ENCODE results near the gene CACUL1. TPM values are rescaled to one million over a fixed set of nuclear protein-coding genes. Genes with fewer than 3 reads are reported as not detected.
"Not testable (repeated sequence)": the region's sequence is repeated elsewhere in the genome, so short reads cannot be mapped to it uniquely, and the experiment has no call there.

CACUL1 gene
- total RNA-seq, 1 donor from 2014 or later, result 17.7 TPM

- no peaks in the 10 kb centered on the region for H3K4me1 ChIP-seq (ENCODE audit: control insufficient read depth in 3 of 3, insufficient read depth in 3 of 3, low read length in 3 of 3)
- H3K27ac ChIP-seq (ENCODE audit: low read depth, low read length), result no peak overlapping the region
- peaks cover 4 to 7% (median 4%) of the 10 kb centered on the region in 3 donors for H3K27me3 ChIP-seq (ENCODE audit: control insufficient read depth in 3 of 3, insufficient read depth in 3 of 3, low read length in 3 of 3)
- H3K9ac ChIP-seq (ENCODE audit: low read depth in 1 of 3, low read length in 3 of 3), result no peak overlapping the region
- peaks cover 0 to 2% (median 0%) of the 10 kb centered on the region in 3 donors for H3K9me3 ChIP-seq (ENCODE audit: control insufficient read depth in 3 of 3, low read length in 3 of 3)
- H3K36me3 ChIP-seq (ENCODE audit: control insufficient read depth in 3 of 3, insufficient read depth in 3 of 3, low read length in 3 of 3), result no peaks in the 10 kb centered on the region
- no peak overlapping the region for H3K4me3 ChIP-seq (ENCODE audit: low read length in 3 of 3)
These were observed 91.6 kb downstream of the CACUL1 start for GRCh38 chr10:118663176-118663575.

- H3K36me3 ChIP-seq (ENCODE audit: control insufficient read depth in 3 of 3, insufficient read depth in 3 of 3, low read length in 3 of 3), result no peaks in the 10 kb centered on the region
- no peak overlapping the region for H3K9ac ChIP-seq (ENCODE audit: low read depth in 1 of 3, low read length in 3 of 3)
- peaks cover 4 to 7% (median 4%) of the 10 kb centered on the region in 3 donors for H3K27me3 ChIP-seq (ENCODE audit: control insufficient read depth in 3 of 3, insufficient read depth in 3 of 3, low read length in 3 of 3)
- H3K27ac ChIP-seq (ENCODE audit: low read depth, low read length), result no peak overlapping the region
- H3K4me1 ChIP-seq (ENCODE audit: control insufficient read depth in 3 of 3, insufficient read depth in 3 of 3, low read length in 3 of 3), result no peaks in the 10 kb centered on the region
- H3K9me3 ChIP-seq (ENCODE audit: control insufficient read depth in 3 of 3, low read length in 3 of 3), result peaks cover 0 to 2% (median 0%) of the 10 kb centered on the region in 3 donors
- no peak overlapping the region for H3K4me3 ChIP-seq (ENCODE audit: low read length in 3 of 3)
These were observed 92.3 kb downstream of the CACUL1 start for GRCh38 chr10:118662228-118663035.

GRCh38 chr10:118658762-118659161 lies 96.0 kb downstream of the CACUL1 start:
- H3K4me3 ChIP-seq (ENCODE audit: low read length in 3 of 3), result no peak overlapping the region
- no peak overlapping the region for H3K27ac ChIP-seq (ENCODE audit: low read depth, low read length)
- H3K27me3 ChIP-seq (ENCODE audit: control insufficient read depth in 3 of 3, insufficient read depth in 3 of 3, low read length in 3 of 3), result no peaks in the 10 kb centered on the region
- H3K9me3 ChIP-seq (ENCODE audit: control insufficient read depth in 3 of 3, low read length in 3 of 3), result peaks cover 0 to 2% (median 0%) of the 10 kb centered on the region in 3 donors
- H3K4me1 ChIP-seq (ENCODE audit: control insufficient read depth in 3 of 3, insufficient read depth in 3 of 3, low read length in 3 of 3), result no peaks in the 10 kb centered on the region
- H3K36me3 ChIP-seq (ENCODE audit: control insufficient read depth in 3 of 3, insufficient read depth in 3 of 3, low read length in 3 of 3), result no peaks in the 10 kb centered on the region
- no peak overlapping the region for H3K9ac ChIP-seq (ENCODE audit: low read depth in 1 of 3, low read length in 3 of 3)

GRCh38 chr10:118658168-118658567 lies 96.6 kb downstream of the CACUL1 start:
- not testable (repeated sequence) for H3K27ac ChIP-seq (ENCODE audit: low read depth, low read length); H3K9me3 ChIP-seq (ENCODE audit: control insufficient read depth in 3 of 3, low read length in 3 of 3); H3K4me3 ChIP-seq (ENCODE audit: low read length in 3 of 3); H3K36me3 ChIP-seq (ENCODE audit: control insufficient read depth in 3 of 3, insufficient read depth in 3 of 3, low read length in 3 of 3); H3K9ac ChIP-seq (ENCODE audit: low read depth in 1 of 3, low read length in 3 of 3); H3K4me1 ChIP-seq (ENCODE audit: control insufficient read depth in 3 of 3, insufficient read depth in 3 of 3, low read length in 3 of 3); H3K27me3 ChIP-seq (ENCODE audit: control insufficient read depth in 3 of 3, insufficient read depth in 3 of 3, low read length in 3 of 3)

- H3K27me3 ChIP-seq (ENCODE audit: control insufficient read depth in 3 of 3, insufficient read depth in 3 of 3, low read length in 3 of 3); H3K36me3 ChIP-seq (ENCODE audit: control insufficient read depth in 3 of 3, insufficient read depth in 3 of 3, low read length in 3 of 3): not testable (repeated sequence)
These were observed 109.5 kb downstream of the CACUL1 start for GRCh38 chr10:118645294-118645693.

GRCh38 chr10:118642228-118642627 lies 112.5 kb downstream of the CACUL1 start:
- no peaks in the 10 kb centered on the region for H3K9me3 ChIP-seq (ENCODE audit: control insufficient read depth in 3 of 3, low read length in 3 of 3)
- H3K27ac ChIP-seq (ENCODE audit: low read depth, low read length), result no peak overlapping the region
- H3K4me3 ChIP-seq (ENCODE audit: low read length in 3 of 3), result no peak overlapping the region
- H3K36me3 ChIP-seq (ENCODE audit: control insufficient read depth in 3 of 3, insufficient read depth in 3 of 3, low read length in 3 of 3), result no peaks in the 10 kb centered on the region
- H3K27me3 ChIP-seq (ENCODE audit: control insufficient read depth in 3 of 3, insufficient read depth in 3 of 3, low read length in 3 of 3), result peaks cover 0 to 6% (median 2%) of the 10 kb centered on the region in 3 donors
- H3K4me1 ChIP-seq (ENCODE audit: control insufficient read depth in 3 of 3, insufficient read depth in 3 of 3, low read length in 3 of 3), result no peaks in the 10 kb centered on the region
- no peak overlapping the region for H3K9ac ChIP-seq (ENCODE audit: low read depth in 1 of 3, low read length in 3 of 3)

More at GRCh38 chr10:118645294-118645693, 109.5 kb downstream of the CACUL1 start:
- not testable (repeated sequence) for H3K4me3 ChIP-seq (ENCODE audit: low read length in 3 of 3); H3K9ac ChIP-seq (ENCODE audit: low read depth in 1 of 3, low read length in 3 of 3); H3K4me1 ChIP-seq (ENCODE audit: control insufficient read depth in 3 of 3, insufficient read depth in 3 of 3, low read length in 3 of 3); H3K27ac ChIP-seq (ENCODE audit: low read depth, low read length); H3K9me3 ChIP-seq (ENCODE audit: control insufficient read depth in 3 of 3, low read length in 3 of 3)

GRCh38 chr10:118638680-118639079 lies 116.1 kb downstream of the CACUL1 start:
- H3K36me3 ChIP-seq (ENCODE audit: control insufficient read depth in 3 of 3, insufficient read depth in 3 of 3, low read length in 3 of 3), result no peaks in the 10 kb centered on the region
- no peaks in the 10 kb centered on the region for H3K4me1 ChIP-seq (ENCODE audit: control insufficient read depth in 3 of 3, insufficient read depth in 3 of 3, low read length in 3 of 3)
- H3K9ac ChIP-seq (ENCODE audit: low read depth in 1 of 3, low read length in 3 of 3), result no peak overlapping the region
- H3K9me3 ChIP-seq (ENCODE audit: control insufficient read depth in 3 of 3, low read length in 3 of 3), result no peaks in the 10 kb centered on the region
- H3K27ac ChIP-seq (ENCODE audit: low read depth, low read length), result no peak overlapping the region
- no peak overlapping the region for H3K4me3 ChIP-seq (ENCODE audit: low read length in 3 of 3)
- H3K27me3 ChIP-seq (ENCODE audit: control insufficient read depth in 3 of 3, insufficient read depth in 3 of 3, low read length in 3 of 3), result peaks cover 0 to 6% (median 2%) of the 10 kb centered on the region in 3 donors

- Histone ChIP-seq H3K9ac (ENCODE audit: low read depth in 1 of 3, low read length in 3 of 3) (no peak overlapping the region), H3K27ac (ENCODE audit: low read depth, low read length) (no peak overlapping the region), H3K4me3 (ENCODE audit: low read length in 3 of 3) (no peak overlapping the region), H3K4me1 (ENCODE audit: control insufficient read depth in 3 of 3, insufficient read depth in 3 of 3, low read length in 3 of 3) (no peaks in the 10 kb centered on the region), H3K36me3 (ENCODE audit: control insufficient read depth in 3 of 3, insufficient read depth in 3 of 3, low read length in 3 of 3) (no peaks in the 10 kb centered on the region), H3K27me3 (ENCODE audit: control insufficient read depth in 3 of 3, insufficient read depth in 3 of 3, low read length in 3 of 3) (peaks cover 0 to 2% (median 0%) of the 10 kb centered on the region in 3 donors), H3K9me3 (ENCODE audit: control insufficient read depth in 3 of 3, low read length in 3 of 3) (no peaks in the 10 kb centered on the region)
These were observed 118.9 kb downstream of the CACUL1 start for GRCh38 chr10:118635674-118636402.

GRCh38 chr10:118633786-118634185 lies 121.0 kb downstream of the CACUL1 start:
- peaks cover 0 to 11% (median 1%) of the 10 kb centered on the region in 3 donors for H3K4me1 ChIP-seq (ENCODE audit: control insufficient read depth in 3 of 3, insufficient read depth in 3 of 3, low read length in 3 of 3)
- H3K27ac ChIP-seq (ENCODE audit: low read depth, low read length), result no peak overlapping the region
- no peaks in the 10 kb centered on the region for H3K9me3 ChIP-seq (ENCODE audit: control insufficient read depth in 3 of 3, low read length in 3 of 3)
- no peaks in the 10 kb centered on the region for H3K36me3 ChIP-seq (ENCODE audit: control insufficient read depth in 3 of 3, insufficient read depth in 3 of 3, low read length in 3 of 3)
- no peak overlapping the region for H3K4me3 ChIP-seq (ENCODE audit: low read length in 3 of 3)
- H3K9ac ChIP-seq (ENCODE audit: low read depth in 1 of 3, low read length in 3 of 3), result no peak overlapping the region
- no peaks in the 10 kb centered on the region for H3K27me3 ChIP-seq (ENCODE audit: control insufficient read depth in 3 of 3, insufficient read depth in 3 of 3, low read length in 3 of 3)

GRCh38 chr10:118629211-118629610 lies 125.6 kb downstream of the CACUL1 start:
- Histone ChIP-seq H3K36me3 (ENCODE audit: control insufficient read depth in 3 of 3, insufficient read depth in 3 of 3, low read length in 3 of 3) (no peaks in the 10 kb centered on the region), H3K9ac (ENCODE audit: low read depth in 1 of 3, low read length in 3 of 3) (no peak overlapping the region), H3K27ac (ENCODE audit: low read depth, low read length) (no peak overlapping the region), H3K9me3 (ENCODE audit: control insufficient read depth in 3 of 3, low read length in 3 of 3) (no peaks in the 10 kb centered on the region), H3K27me3 (ENCODE audit: control insufficient read depth in 3 of 3, insufficient read depth in 3 of 3, low read length in 3 of 3) (peaks cover 0 to 5% (median 0%) of the 10 kb centered on the region in 3 donors), H3K4me1 (ENCODE audit: control insufficient read depth in 3 of 3, insufficient read depth in 3 of 3, low read length in 3 of 3) (peaks cover 0 to 12% (median 2%) of the 10 kb centered on the region in 3 donors), H3K4me3 (ENCODE audit: low read length in 3 of 3) (no peak overlapping the region)

Measured in skeletal muscle tissue (tissue), 4 donors.